ENCODE data around the gene TMEM212.
"Not testable (repeated sequence)": the region's sequence is repeated elsewhere in the genome, so short reads cannot be mapped to it uniquely, and the experiment has no call there.

- not testable (repeated sequence) for TF ChIP-seq MAZ (IDR thresholded peaks at IDR 0.05; ENCODE audit: borderline replicate concordance, low read depth, low read length); MAZ (CRISPR knock-in tag; IDR thresholded peaks at IDR 0.05; ENCODE audit: low read depth); CTCF (CRISPR knock-in tag; IDR thresholded peaks at IDR 0.05); ZNF652 (CRISPR knock-in tag; IDR thresholded peaks at IDR 0.05; ENCODE audit: borderline replicate concordance, low read depth); CEBPZ (IDR thresholded peaks at IDR 0.05; ENCODE audit: low read length)
These were observed 63.4 kb downstream of the TMEM212 start for GRCh38 chr3:171906503-171906902.

Data from HepG2 (cell line).